ENCODE data around the gene CDON.

- no peak for TF ChIP-seq EP300 (IDR thresholded peaks at IDR 0.05)
- TF ChIP-seq MAZ (IDR thresholded peaks at IDR 0.05; ENCODE audit: borderline replicate concordance, low read depth, low read length), result no peak
Measured at GRCh38 chr11:125932301-125932700, 130.4 kb downstream of the CDON start.
